ENCODE measurements around the gene HPDL.

HPDL gene

DNA sequence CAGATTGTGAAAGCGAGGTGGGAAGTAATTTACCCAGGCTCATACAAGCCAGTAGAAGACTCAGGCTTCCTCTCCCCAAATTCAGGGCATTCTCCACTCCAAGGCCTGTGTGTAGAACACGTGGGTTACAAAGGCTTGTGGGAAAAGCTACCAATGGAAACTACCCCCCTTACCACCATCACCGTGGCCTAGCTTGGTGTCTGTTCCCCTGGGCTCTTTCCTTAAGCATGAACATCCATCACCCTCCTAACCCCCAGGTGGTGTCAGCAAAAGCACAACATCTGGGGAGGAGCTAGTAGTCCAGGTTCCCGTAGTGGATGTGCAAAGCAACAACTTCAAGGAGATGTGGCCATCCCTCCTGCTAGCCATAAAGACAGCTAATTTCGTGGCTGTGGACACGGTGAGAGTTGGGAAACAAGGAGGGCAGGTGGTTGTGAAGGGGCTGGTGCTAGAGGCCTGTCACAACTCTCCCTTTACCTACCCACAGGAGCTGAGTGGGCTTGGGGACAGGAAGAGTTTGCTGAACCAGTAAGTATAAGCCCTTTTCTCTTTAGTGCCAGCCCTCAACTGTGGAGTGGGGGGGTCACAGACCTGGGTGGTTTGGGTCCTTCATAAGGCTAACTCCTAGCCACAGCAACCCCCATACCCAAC lies 14.2 kb downstream of the HPDL start:
- ATAC-seq, result no peak; the same call in 1 of the 3 replicates
- TF ChIP-seq ZFP30 (CRISPR knock-in tag; IDR thresholded peaks at IDR 0.05), result no peak
- TF ChIP-seq RARB (CRISPR knock-in tag; IDR thresholded peaks at IDR 0.05), result no peak
- TF ChIP-seq ZC3H10 (CRISPR knock-in tag; IDR thresholded peaks at IDR 0.05), result no peak
- no peak for TF ChIP-seq ZFP3 (CRISPR knock-in tag; IDR thresholded peaks at IDR 0.05)
- TF ChIP-seq SNAI2 (CRISPR knock-in tag; IDR thresholded peaks at IDR 0.05), result no peak
- TF ChIP-seq, protein P1, sequence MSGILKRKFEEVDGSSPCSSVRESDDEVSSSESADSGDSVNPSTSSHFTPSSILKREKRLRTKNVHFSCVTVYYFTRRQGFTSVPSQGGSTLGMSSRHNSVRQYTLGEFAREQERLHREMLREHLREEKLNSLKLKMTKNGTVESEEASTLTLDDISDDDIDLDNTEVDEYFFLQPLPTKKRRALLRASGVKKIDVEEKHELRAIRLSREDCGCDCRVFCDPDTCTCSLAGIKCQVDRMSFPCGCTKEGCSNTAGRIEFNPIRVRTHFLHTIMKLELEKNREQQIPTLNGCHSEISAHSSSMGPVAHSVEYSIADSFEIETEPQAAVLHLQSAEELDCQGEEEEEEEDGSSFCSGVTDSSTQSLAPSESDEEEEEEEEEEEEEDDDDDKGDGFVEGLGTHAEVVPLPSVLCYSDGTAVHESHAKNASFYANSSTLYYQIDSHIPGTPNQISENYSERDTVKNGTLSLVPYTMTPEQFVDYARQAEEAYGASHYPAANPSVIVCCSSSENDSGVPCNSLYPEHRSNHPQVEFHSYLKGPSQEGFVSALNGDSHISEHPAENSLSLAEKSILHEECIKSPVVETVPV (CRISPR knock-in tag; IDR thresholded peaks at IDR 0.05), result no peak
- no peak for TF ChIP-seq TSHZ2 (CRISPR knock-in tag; IDR thresholded peaks at IDR 0.05)

DNA sequence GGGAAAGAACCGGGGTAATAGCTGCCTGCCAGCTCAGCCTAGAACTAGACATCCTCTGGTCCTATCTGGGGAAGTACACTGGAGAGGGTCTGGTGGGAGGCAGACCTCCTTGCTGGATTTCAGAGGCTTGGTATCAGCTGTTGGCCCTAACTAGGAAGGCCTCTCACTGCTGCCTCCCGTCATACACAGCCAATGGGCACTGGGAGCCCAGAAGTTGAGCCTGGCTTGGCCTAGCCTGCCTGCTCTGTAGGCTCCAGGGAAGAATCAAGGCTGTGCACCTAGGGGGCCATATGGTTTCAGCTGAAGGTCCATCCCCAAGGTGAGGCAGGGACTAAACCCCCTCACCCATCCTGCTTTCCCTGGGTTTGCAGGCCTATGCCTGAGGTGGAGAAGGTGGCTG lies 17.8 kb downstream of the HPDL start:
- TF ChIP-seq SNAI2 (CRISPR knock-in tag; IDR thresholded peaks at IDR 0.05) (no peak), ARNTL (CRISPR knock-in tag; IDR thresholded peaks at IDR 0.05; ENCODE audit: borderline replicate concordance, low read depth) (no peak), TCF4 (CRISPR knock-in tag; IDR thresholded peaks at IDR 0.05; ENCODE audit: borderline replicate concordance) (no peak), ZNF70 (CRISPR knock-in tag; IDR thresholded peaks at IDR 0.05) (no peak), OSR1 (CRISPR knock-in tag; IDR thresholded peaks at IDR 0.05) (no peak), BACH2 (CRISPR knock-in tag; IDR thresholded peaks at IDR 0.05; ENCODE audit: borderline replicate concordance) (no peak), ZC3H10 (CRISPR knock-in tag; IDR thresholded peaks at IDR 0.05) (no peak)
- TF ChIP-seq, protein P2, sequence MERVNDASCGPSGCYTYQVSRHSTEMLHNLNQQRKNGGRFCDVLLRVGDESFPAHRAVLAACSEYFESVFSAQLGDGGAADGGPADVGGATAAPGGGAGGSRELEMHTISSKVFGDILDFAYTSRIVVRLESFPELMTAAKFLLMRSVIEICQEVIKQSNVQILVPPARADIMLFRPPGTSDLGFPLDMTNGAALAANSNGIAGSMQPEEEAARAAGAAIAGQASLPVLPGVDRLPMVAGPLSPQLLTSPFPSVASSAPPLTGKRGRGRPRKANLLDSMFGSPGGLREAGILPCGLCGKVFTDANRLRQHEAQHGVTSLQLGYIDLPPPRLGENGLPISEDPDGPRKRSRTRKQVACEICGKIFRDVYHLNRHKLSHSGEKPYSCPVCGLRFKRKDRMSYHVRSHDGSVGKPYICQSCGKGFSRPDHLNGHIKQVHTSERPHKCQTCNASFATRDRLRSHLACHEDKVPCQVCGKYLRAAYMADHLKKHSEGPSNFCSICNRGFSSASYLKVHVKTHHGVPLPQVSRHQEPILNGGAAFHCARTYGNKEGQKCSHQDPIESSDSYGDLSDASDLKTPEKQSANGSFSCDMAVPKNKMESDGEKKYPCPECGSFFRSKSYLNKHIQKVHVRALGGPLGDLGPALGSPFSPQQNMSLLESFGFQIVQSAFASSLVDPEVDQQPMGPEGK (CRISPR knock-in tag; IDR thresholded peaks at IDR 0.05; ENCODE audit: borderline replicate concordance), result no peak
- TF ChIP-seq, protein P3, sequence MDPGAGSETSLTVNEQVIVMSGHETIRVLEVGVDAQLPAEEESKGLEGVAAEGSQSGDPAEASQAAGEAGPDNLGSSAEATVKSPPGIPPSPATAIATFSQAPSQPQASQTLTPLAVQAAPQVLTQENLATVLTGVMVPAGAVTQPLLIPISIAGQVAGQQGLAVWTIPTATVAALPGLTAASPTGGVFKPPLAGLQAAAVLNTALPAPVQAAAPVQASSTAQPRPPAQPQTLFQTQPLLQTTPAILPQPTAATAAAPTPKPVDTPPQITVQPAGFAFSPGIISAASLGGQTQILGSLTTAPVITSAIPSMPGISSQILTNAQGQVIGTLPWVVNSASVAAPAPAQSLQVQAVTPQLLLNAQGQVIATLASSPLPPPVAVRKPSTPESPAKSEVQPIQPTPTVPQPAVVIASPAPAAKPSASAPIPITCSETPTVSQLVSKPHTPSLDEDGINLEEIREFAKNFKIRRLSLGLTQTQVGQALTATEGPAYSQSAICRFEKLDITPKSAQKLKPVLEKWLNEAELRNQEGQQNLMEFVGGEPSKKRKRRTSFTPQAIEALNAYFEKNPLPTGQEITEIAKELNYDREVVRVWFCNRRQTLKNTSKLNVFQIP (CRISPR knock-in tag; IDR thresholded peaks at IDR 0.05; ENCODE audit: borderline replicate concordance, low read depth), result no peak
- TF ChIP-seq, protein P4, sequence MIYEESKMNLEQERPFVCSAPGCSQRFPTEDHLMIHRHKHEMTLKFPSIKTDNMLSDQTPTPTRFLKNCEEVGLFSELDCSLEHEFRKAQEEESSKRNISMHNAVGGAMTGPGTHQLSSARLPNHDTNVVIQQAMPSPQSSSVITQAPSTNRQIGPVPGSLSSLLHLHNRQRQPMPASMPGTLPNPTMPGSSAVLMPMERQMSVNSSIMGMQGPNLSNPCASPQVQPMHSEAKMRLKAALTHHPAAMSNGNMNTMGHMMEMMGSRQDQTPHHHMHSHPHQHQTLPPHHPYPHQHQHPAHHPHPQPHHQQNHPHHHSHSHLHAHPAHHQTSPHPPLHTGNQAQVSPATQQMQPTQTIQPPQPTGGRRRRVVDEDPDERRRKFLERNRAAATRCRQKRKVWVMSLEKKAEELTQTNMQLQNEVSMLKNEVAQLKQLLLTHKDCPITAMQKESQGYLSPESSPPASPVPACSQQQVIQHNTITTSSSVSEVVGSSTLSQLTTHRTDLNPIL (CRISPR knock-in tag; IDR thresholded peaks at IDR 0.05; ENCODE audit: low read depth), result no peak
- no peak for ATAC-seq

- ATAC-seq, result no peak
- no peak for TF ChIP-seq ISL1 (CRISPR knock-in tag; IDR thresholded peaks at IDR 0.05)
- TF ChIP-seq, protein P2 (CRISPR knock-in tag; IDR thresholded peaks at IDR 0.05; ENCODE audit: borderline replicate concordance), result no peak
- TF ChIP-seq, protein P3 (CRISPR knock-in tag; IDR thresholded peaks at IDR 0.05; ENCODE audit: borderline replicate concordance, low read depth), result no peak
- TF ChIP-seq, protein P1 (CRISPR knock-in tag; IDR thresholded peaks at IDR 0.05), result no peak
Measured at GRCh38 chr1:45345014-45345413, 18.3 kb downstream of the HPDL start.

Measured in SK-N-SH treated with all-trans-retinoic acid at 6 μM for 48 hours (cell line).